ENCODE data around the gene R3HDM2.
"Not testable (repeated sequence)": the region's sequence is repeated elsewhere in the genome, so short reads cannot be mapped to it uniquely, and the experiment has no call there.

Gene R3HDM2

GRCh38 chr12:57452181-57452936, 21.5 kb upstream of the R3HDM2 start:
- no peak for DNase-seq

GRCh38 chr12:57451233-57451778, 20.5 kb upstream of the R3HDM2 start:
- no peak for DNase-seq

GRCh38 chr12:57450057-57450456, 19.2 kb upstream of the R3HDM2 start:
- no peak for DNase-seq

- DNase-seq = no peak
Observed at GRCh38 chr12:57449375-57449774, 18.5 kb upstream of the R3HDM2 start.

GRCh38 chr12:57448669-57449068, 17.8 kb upstream of the R3HDM2 start:
- no peak for DNase-seq

GRCh38 chr12:57446292-57446960, 15.6 kb upstream of the R3HDM2 start:
- DNase-seq = no peak

GRCh38 chr12:57444744-57445143, 13.9 kb upstream of the R3HDM2 start:
- no peak for DNase-seq

- DNase-seq = not testable (repeated sequence)
Observed at GRCh38 chr12:57444337-57444736, 13.5 kb upstream of the R3HDM2 start.

GRCh38 chr12:57441846-57442427, 11.1 kb upstream of the R3HDM2 start:
- DNase-seq = no peak

GRCh38 chr12:57441393-57441792, 10.6 kb upstream of the R3HDM2 start:
- DNase-seq = not testable (repeated sequence)

- no peak for DNase-seq
Observed at GRCh38 chr12:57439762-57440266, 9.0 kb upstream of the R3HDM2 start.

GRCh38 chr12:57438400-57438799, 7.6 kb upstream of the R3HDM2 start:
- DNase-seq = no peak

- no peak for DNase-seq
Observed at GRCh38 chr12:57435293-57435692, 4.5 kb upstream of the R3HDM2 start.

- no peak for DNase-seq
Observed at GRCh38 chr12:57434517-57435223, 3.8 kb upstream of the R3HDM2 start, which contains the start of gene INHBC. INHBC (plus strand) TSS chr12:57434784; CDS start chr12:57434887, 103 bp downstream.

GRCh38 chr12:57433370-57433769, 2.5 kb upstream of the R3HDM2 start:
- DNase-seq = no peak

GRCh38 chr12:57431654-57432188, 878 bp upstream of the R3HDM2 start:
- DNase-seq = no peak

- peak; percentile 46 for DNase-seq
Observed at GRCh38 chr12:57430112-57430930, 522 bp downstream of the R3HDM2 start.

GRCh38 chr12:57429473-57430111, 1.3 kb downstream of the R3HDM2 start:
- DNase-seq = no peak

- no peak for DNase-seq
Observed at GRCh38 chr12:57428965-57429364, 1.9 kb downstream of the R3HDM2 start.

GRCh38 chr12:57426948-57427347, 3.9 kb downstream of the R3HDM2 start:
- DNase-seq = not testable (repeated sequence)

GRCh38 chr12:57420482-57420881, 10.4 kb downstream of the R3HDM2 start:
- DNase-seq = no peak
